Calu3 (cell line): Measurements from ENCODE around the gene TRIM69. TPM values are rescaled to one million over a fixed set of nuclear protein-coding genes. Genes with fewer than 3 reads are reported as not detected.

Source experiments
- BruUV-seq: library from RNA; stranded (reverse); fragments of 400-500 nt; replicated peaks from 2 replicates; lab custom pipeline; 2021; lab: Mats Ljungman, UMichigan
- CTCF ChIA-PET: fragments of 300-600 bp; sonication (Branson Sonifier 250); formaldehyde crosslinking; loops from one replicate; lab custom pipeline; 2022; ENCODE audit warnings: antibody characterized with exemption; lab: Charles Lee
- DNase-seq: peaks from one replicate; pipeline ENCODE4 v3.0.0; 2022
- H3K27ac Mint-ChIP-seq: one replicate; pipeline ENCODE4 v1.8.0; 2022; ENCODE audit warnings: mixed read lengths; ENCODE audit not compliant: unreplicated experiment
- H3K27me3 Mint-ChIP-seq: one replicate; pipeline ENCODE4 v1.8.0; 2022; ENCODE audit warnings: mixed read lengths; ENCODE audit not compliant: unreplicated experiment
- H3K36me3 Mint-ChIP-seq: one replicate; pipeline ENCODE4 v1.8.0; 2022; ENCODE audit warnings: mild to moderate bottlenecking, moderate library complexity, mixed read lengths; ENCODE audit not compliant: insufficient read depth, unreplicated experiment
- H3K4me1 Mint-ChIP-seq: one replicate; pipeline ENCODE4 v1.8.0; 2022; ENCODE audit warnings: mild to moderate bottlenecking, low read depth, mixed read lengths; ENCODE audit not compliant: unreplicated experiment
- H3K4me3 Mint-ChIP-seq: one replicate; pipeline ENCODE4 v1.8.0; 2022; ENCODE audit warnings: mild to moderate bottlenecking, low read depth, moderate library complexity, mixed read lengths; ENCODE audit not compliant: unreplicated experiment
- H3K9me3 Mint-ChIP-seq: one replicate; pipeline ENCODE4 v1.8.0; 2022; ENCODE audit warnings: low read depth, mixed read lengths; ENCODE audit not compliant: unreplicated experiment
- intact Hi-C: fragments of 100-400 bp; cut with micrococcal nuclease; formaldehyde crosslinking; loops from one replicate; pipeline ENCODE4 v1.10.0; 2022; ENCODE audit not compliant: unreplicated experiment
- total RNA-seq: library from RNA; stranded (reverse); gene quantifications from 2 replicates; pipeline ENCODE4 v1.2.3, GENCODE V29; 2022
- TF ChIP-seq, protein P1 (sequence below): fragments of 200-600 bp; IDR thresholded peaks from one replicate; pipeline ENCODE4 v1.8.0; 2022; ENCODE audit warnings: antibody characterized with exemption; ENCODE audit not compliant: unreplicated experiment

The TRIM69 gene
- total RNA-seq, 1 experiment from 2014 or later: 9.7 TPM

DNA sequence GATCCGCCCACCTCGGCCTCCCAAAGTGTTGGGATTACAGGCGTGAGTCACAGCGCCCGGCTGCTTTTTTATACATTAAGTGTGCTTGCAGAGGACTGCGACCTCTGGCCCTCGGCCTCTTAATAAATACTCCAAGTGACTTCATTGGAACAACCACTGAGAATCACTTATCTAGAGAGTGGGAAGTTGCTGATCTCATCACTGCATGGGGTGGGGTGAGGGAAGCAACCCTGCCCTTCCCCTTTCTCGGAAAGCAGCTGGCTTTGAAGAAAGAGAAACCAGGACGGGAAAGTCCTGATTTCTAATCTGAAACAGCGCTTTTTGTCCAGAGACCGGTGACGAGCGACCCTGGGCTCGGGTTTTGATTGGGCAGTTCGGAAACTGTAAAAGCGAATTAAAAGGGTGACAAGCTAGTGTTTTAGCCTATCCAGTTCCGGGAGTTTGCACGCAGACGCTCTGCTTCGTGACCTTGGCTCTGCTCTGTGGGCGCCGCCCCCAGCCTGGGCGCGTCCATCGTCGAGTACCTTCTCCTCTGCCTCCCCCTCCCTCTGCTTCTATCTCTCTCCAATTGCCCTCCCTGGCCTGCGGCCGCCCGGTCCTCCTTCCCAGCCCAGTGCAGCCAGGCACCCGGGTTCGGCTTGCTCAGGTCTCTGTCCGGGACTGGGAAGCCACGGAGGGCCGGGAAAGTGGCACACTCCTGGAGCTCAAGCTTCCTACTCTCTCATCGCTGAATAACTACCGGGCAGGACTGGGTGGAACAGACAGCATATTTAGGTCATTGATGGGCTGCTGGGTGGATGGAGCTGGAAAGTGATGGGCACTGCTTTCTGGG lies 7.5 kb upstream of the TRIM69 start:
- H3K36me3 Mint-ChIP-seq: peaks cover 15% of the 10 kb centered on the region
- no peaks in the 10 kb centered on the region for H3K27me3 Mint-ChIP-seq
- intact Hi-C loops: no loop called here
- H3K9me3 Mint-ChIP-seq: no peaks in the 10 kb centered on the region
- TF ChIP-seq, protein P1, sequence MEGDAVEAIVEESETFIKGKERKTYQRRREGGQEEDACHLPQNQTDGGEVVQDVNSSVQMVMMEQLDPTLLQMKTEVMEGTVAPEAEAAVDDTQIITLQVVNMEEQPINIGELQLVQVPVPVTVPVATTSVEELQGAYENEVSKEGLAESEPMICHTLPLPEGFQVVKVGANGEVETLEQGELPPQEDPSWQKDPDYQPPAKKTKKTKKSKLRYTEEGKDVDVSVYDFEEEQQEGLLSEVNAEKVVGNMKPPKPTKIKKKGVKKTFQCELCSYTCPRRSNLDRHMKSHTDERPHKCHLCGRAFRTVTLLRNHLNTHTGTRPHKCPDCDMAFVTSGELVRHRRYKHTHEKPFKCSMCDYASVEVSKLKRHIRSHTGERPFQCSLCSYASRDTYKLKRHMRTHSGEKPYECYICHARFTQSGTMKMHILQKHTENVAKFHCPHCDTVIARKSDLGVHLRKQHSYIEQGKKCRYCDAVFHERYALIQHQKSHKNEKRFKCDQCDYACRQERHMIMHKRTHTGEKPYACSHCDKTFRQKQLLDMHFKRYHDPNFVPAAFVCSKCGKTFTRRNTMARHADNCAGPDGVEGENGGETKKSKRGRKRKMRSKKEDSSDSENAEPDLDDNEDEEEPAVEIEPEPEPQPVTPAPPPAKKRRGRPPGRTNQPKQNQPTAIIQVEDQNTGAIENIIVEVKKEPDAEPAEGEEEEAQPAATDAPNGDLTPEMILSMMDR: no peak
- CTCF ChIA-PET: interaction anchor here (0.8 to 1.6 kb wide), 5 partner anchors 9 to 65 kb away, joined by 3 to 15 read pairs (median 7); partner anchors contain the start of gene SPG11
- H3K4me3 Mint-ChIP-seq: peak overlapping the region; percentile 99
- no peaks in the 10 kb centered on the region for H3K4me1 Mint-ChIP-seq
- H3K27ac Mint-ChIP-seq: peak overlapping the region; percentile 82
- no TSS peak for BruUV-seq
- peak; percentile 83 for DNase-seq

DNA sequence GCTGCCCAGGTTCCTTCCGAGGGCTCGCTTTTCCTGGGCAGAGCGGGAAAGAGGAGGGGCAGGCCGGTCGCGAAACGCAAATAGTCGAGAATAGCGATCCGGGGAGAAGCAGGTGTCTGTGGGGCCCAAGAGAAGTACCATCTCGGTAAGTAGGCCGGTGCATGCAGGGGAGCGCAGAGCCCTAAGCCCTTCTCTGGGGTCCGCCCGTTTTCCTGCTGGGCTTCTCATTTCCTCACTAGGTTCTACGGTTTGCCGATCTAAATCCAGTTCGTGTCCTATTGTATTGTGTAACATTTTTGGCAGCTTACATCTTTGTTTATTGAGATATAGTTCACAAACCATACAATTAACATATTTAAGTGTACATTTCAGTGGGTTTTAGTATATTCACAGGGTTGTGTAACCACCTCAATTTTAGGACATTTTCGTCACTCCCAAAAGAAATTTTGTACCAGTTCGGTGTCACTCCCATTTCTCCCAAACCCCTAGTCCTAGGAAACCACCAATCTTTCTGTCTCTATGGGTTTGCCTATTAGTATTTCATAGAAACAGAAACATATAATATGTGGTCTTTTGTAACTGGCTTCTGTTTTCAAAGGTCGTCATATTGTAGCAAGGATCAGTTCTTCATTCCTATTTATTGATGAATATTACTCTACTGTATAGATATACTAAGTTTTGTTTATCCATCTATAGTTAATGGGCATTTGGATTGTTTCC lies 6.8 kb upstream of the TRIM69 start:
- no peaks in the 10 kb centered on the region for H3K27me3 Mint-ChIP-seq
- BruUV-seq: TSS peak; percentile 45
- CTCF ChIA-PET: interaction anchor here (0.5 to 1.6 kb wide), 5 partner anchors 8 to 66 kb away, joined by 3 to 15 read pairs (median 7); partner anchors contain the start of gene SPG11
- H3K36me3 Mint-ChIP-seq: peaks cover 15% of the 10 kb centered on the region
- H3K4me3 Mint-ChIP-seq: peak overlapping the region; percentile 99
- intact Hi-C loops: no loop called here
- no peaks in the 10 kb centered on the region for H3K4me1 Mint-ChIP-seq
- H3K9me3 Mint-ChIP-seq: no peaks in the 10 kb centered on the region
- H3K27ac Mint-ChIP-seq: peak overlapping the region; percentile 82
- no peak for DNase-seq
- TF ChIP-seq, protein P1: no peak

DNA sequence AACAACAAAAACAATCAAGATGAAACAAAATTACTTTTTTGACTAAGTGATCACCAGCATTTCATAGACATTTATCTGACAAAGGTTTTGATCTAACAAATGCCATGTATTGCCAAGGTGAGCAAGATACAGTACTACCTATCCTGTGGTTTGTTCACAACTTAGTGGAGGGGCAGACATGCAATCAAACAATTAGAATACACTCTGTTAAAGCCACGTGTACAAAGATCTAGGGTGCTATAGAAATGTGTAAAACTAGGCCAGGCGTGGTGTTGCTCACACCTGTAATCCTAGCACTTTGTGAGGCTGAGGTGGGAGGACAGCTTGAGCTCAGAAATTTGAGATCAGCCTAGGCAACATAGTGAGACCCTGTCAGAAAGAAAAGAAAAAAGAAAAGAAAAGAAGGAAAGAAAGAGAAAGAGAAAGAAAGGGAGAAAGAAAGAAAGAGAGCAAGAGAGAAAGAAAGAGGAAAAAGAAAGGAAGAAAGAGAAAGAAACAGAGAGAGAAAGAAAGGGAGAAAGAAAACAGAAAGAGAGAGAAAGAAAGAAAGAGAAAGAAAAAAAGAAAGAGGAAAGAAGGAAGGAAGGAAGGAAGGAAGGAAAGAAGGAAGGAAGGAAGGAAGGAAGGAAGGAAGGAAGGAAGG lies 1.4 kb upstream of the TRIM69 start:
- no peaks in the 10 kb centered on the region for H3K36me3 Mint-ChIP-seq
- H3K27me3 Mint-ChIP-seq: no peaks in the 10 kb centered on the region
- no peak overlapping the region for H3K27ac Mint-ChIP-seq
- intact Hi-C loops: no loop called here
- TF ChIP-seq, protein P1: no peak
- no peaks in the 10 kb centered on the region for H3K9me3 Mint-ChIP-seq
- CTCF ChIA-PET: no interaction called here
- no peaks in the 10 kb centered on the region for H3K4me1 Mint-ChIP-seq
- no peak overlapping the region for H3K4me3 Mint-ChIP-seq
- BruUV-seq: no TSS peak
- DNase-seq: no peak

DNA sequence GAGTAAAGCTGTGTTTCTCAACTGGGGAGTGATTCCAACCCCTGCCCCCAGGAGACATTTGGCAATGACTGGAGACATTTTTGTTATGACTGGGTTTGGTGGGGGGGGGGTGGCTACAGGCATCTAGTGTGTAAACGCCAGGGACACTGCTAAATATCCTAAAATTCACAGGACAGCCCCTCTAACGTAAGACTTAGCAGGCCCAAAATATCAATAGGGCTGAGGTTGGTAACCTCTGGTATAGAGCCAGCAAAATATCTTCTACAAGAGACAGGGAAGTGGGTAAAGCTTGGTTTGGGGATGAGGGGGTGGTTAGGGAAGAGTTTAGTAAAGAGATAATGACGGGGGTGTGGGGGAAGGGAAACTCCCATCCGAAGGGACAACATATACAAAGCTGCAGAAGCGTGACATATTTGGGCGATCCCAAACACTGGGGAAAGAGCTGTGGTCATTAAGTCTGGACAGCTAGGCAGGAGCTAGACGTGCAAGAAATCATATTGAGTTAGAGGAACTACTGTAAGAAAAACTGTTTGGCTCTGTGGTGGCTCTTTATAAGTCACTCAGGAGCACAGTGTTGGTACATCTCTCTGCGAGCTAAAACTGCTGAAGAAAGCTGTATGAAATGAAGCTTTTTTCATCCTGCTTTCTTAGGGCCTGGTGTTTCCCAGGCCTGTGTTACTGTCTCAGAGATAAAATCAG lies 697 bp upstream of the TRIM69 start:
- no peak overlapping the region for H3K4me3 Mint-ChIP-seq
- H3K27ac Mint-ChIP-seq: no peak overlapping the region
- DNase-seq: no peak
- intact Hi-C loops: no loop called here
- H3K9me3 Mint-ChIP-seq: no peaks in the 10 kb centered on the region
- H3K4me1 Mint-ChIP-seq: no peaks in the 10 kb centered on the region
- BruUV-seq: no TSS peak
- CTCF ChIA-PET: no interaction called here
- TF ChIP-seq, protein P1: no peak
- H3K36me3 Mint-ChIP-seq: no peaks in the 10 kb centered on the region
- no peaks in the 10 kb centered on the region for H3K27me3 Mint-ChIP-seq
